ENCODE results near the gene CRX.
A peak's percentile ranks its signal among the peaks of the same experiment; 100 is the strongest.
"Not testable (repeated sequence)": the region's sequence is repeated elsewhere in the genome, so short reads cannot be mapped to it uniquely, and the experiment has no call there.

CRX gene

GRCh38 chr19:47804451-47804850, 17.3 kb upstream of the CRX start, which contains the start of gene TPRX1:
TSS of gene TPRX1 (minus strand) at chr19:47804551. CDS start at chr19:47804539, 12 bp downstream.
- DNase-seq, result not testable (repeated sequence)

GRCh38 chr19:47805313-47805712, 16.4 kb upstream of the CRX start:
- no peak for DNase-seq

- DNase-seq, result no peak
These were observed 15.3 kb upstream of the CRX start for GRCh38 chr19:47806435-47806834.

- peak; percentile 77 for DNase-seq
These were observed 8.3 kb upstream of the CRX start for GRCh38 chr19:47813304-47813994.

- no peak for DNase-seq
These were observed 7.8 kb upstream of the CRX start for GRCh38 chr19:47813995-47814328.

- DNase-seq, result not testable (repeated sequence)
These were observed 5.5 kb upstream of the CRX start for GRCh38 chr19:47816270-47816669.

GRCh38 chr19:47818221-47818620, 3.5 kb upstream of the CRX start:
- DNase-seq, result not testable (repeated sequence)

- DNase-seq, result no peak
These were observed 1.9 kb upstream of the CRX start for GRCh38 chr19:47819858-47820257.

- no peak for DNase-seq
These were observed 1.3 kb upstream of the CRX start for GRCh38 chr19:47820410-47820809.

- no peak for DNase-seq
These were observed 2.7 kb downstream of the CRX start for GRCh38 chr19:47824396-47824795.

- DNase-seq, result no peak
These were observed 5.1 kb downstream of the CRX start for GRCh38 chr19:47826800-47827199.

- no peak for DNase-seq
These were observed 11.0 kb downstream of the CRX start for GRCh38 chr19:47832723-47833122.

GRCh38 chr19:47836038-47836437, 14.3 kb downstream of the CRX start:
- no peak for DNase-seq

GRCh38 chr19:47839411-47839810, 17.7 kb downstream of the CRX start:
- no peak for DNase-seq

GRCh38 chr19:47839913-47840312, 18.2 kb downstream of the CRX start:
- DNase-seq, result no peak

GRCh38 chr19:47842941-47843340, 21.2 kb downstream of the CRX start:
- no peak for DNase-seq

GRCh38 chr19:47848425-47848822, 26.7 kb downstream of the CRX start:
- DNase-seq, result no peak

GRCh38 chr19:47848823-47849473, 27.2 kb downstream of the CRX start:
- DNase-seq, result peak; percentile 23

GRCh38 chr19:47853003-47853402, 31.3 kb downstream of the CRX start:
- DNase-seq, result no peak

- DNase-seq, result no peak
These were observed 32.7 kb downstream of the CRX start for GRCh38 chr19:47854459-47854858.

- not testable (repeated sequence) for DNase-seq
These were observed 36.5 kb downstream of the CRX start for GRCh38 chr19:47858231-47858630.

- not testable (repeated sequence) for DNase-seq
These were observed 37.0 kb downstream of the CRX start, which contains the start of gene TPRX2 for GRCh38 chr19:47858646-47859285. TSS of gene TPRX2 (plus strand) at chr19:47859235. CDS start at chr19:47859247, 12 bp downstream.

- not testable (repeated sequence) for DNase-seq
These were observed 38.1 kb downstream of the CRX start for GRCh38 chr19:47859838-47860237.

Data from activated CD4-positive, alpha-beta T cell treated with anti-CD3 and anti-CD28 coated beads, Interleukin-2, amount 50 U/mL, for 16 hours (primary cell).